ENCODE data around the gene REPIN1. TPM values are rescaled to one million over a fixed set of nuclear protein-coding genes. Genes with fewer than 3 reads are reported as not detected.

The REPIN1 gene
- total RNA-seq, 4 donors from 2014 or later, result 66.8 to 143 (median 97.7) TPM

DNA sequence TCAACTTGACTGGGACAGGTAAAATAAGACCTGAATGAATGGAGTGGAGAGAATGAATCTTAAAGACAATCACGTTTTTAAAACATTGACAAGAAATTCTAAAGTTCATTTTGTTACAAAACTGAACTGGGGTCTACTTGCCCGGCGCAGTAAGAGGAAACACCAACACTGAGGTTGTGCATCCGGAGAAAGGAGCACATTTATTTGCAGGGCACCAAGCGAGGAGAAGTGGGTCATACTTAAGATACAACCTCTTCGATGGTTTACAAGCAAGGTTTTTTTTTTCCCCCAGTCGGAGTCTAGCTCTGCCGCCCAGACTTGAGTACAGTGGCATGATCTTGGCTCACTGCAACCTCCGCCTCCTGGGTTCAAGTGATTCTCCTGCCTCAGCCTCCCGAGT, 3.4 kb upstream of the REPIN1 start:
- Histone ChIP-seq H3K36me3 (peaks cover 0 to 5% (median 3%) of the 10 kb centered on the region in 4 donors), H3K4me1 (peaks cover 14 to 38% (median 33%) of the 10 kb centered on the region in 4 donors), H3K27me3 (no peaks in the 10 kb centered on the region), H3K4me3 (no peak overlapping the region), H3K9me3 (no peaks in the 10 kb centered on the region), H3K27ac (replicated peaks in 1 of 4) (no peak overlapping the region)
- no peak for DNase-seq (ENCODE audit: extremely low spot score)
- intact Hi-C loops (cut with DNase I), result loop anchor here (5.0 kb wide), 1 partner anchor 42 kb away; a partner anchor contains a TSS
- TF ChIP-seq POLR2AphosphoS5 (IDR thresholded peaks at IDR 0.05) (no peak), EP300 (IDR thresholded peaks at IDR 0.05) (no peak), POLR2A (IDR thresholded peaks at IDR 0.05; ENCODE audit: low read depth) (no peak)
- TF ChIP-seq, protein P1, sequence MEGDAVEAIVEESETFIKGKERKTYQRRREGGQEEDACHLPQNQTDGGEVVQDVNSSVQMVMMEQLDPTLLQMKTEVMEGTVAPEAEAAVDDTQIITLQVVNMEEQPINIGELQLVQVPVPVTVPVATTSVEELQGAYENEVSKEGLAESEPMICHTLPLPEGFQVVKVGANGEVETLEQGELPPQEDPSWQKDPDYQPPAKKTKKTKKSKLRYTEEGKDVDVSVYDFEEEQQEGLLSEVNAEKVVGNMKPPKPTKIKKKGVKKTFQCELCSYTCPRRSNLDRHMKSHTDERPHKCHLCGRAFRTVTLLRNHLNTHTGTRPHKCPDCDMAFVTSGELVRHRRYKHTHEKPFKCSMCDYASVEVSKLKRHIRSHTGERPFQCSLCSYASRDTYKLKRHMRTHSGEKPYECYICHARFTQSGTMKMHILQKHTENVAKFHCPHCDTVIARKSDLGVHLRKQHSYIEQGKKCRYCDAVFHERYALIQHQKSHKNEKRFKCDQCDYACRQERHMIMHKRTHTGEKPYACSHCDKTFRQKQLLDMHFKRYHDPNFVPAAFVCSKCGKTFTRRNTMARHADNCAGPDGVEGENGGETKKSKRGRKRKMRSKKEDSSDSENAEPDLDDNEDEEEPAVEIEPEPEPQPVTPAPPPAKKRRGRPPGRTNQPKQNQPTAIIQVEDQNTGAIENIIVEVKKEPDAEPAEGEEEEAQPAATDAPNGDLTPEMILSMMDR (IDR thresholded peaks at IDR 0.05), result no peak
- WGBS, result 92% methylated on average over 10 of the region's 10 CpGs

DNA sequence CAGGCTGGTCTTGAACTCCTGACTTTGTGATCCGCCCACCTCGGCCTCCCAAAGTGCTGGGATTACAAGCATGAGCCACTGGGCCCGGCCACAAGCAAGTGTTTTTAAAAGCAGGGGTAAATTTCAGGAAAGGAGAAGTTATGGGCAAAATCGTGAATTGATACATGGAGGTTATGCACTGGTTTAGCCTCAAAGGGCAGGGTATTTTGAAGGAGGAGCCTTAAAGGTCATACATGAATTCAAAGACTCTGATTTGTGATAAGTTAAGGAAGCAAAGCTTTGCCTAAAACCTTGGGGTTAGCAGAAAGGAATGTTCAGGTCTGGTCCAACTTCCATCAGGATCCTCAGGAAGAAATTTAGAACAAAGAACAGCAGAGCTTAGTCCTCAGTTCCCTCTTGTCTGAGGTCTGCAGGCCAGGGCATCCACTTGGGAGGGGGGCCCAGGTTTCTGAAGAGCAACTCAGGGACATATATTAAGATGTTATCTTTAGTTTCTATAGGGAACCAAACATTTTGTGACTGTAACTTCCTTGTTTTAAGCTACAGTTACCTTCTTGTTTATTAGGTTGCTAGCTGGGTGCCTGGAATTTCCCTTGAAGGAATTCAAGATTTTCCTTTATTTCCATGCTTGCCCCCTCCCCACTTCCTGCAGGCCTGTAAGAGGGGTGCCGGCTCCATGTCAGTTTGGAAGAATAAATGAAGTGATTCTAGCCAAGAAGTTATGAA, 2.8 kb upstream of the REPIN1 start:
- H3K4me3 ChIP-seq, result no peak overlapping the region
- H3K9me3 ChIP-seq, result no peaks in the 10 kb centered on the region
- intact Hi-C loops (cut with DNase I), result loop anchor here (5.0 kb wide), 1 partner anchor 41 kb away; a partner anchor contains a TSS
- DNase-seq (ENCODE audit: extremely low spot score), result no peak
- 84% methylated on average over 5 of the region's 5 CpGs for WGBS
- H3K4me1 ChIP-seq, result peaks cover 20 to 43% (median 38%) of the 10 kb centered on the region in 4 donors
- H3K36me3 ChIP-seq, result peaks cover 0 to 9% (median 8%) of the 10 kb centered on the region in 4 donors
- H3K27ac ChIP-seq (replicated peaks in 1 of 4), result no peak overlapping the region
- TF ChIP-seq EP300 (IDR thresholded peaks at IDR 0.05) (no peak), POLR2A (IDR thresholded peaks at IDR 0.05; ENCODE audit: low read depth) (no peak), POLR2AphosphoS5 (IDR thresholded peaks at IDR 0.05) (no peak)
- TF ChIP-seq, protein P1 (IDR thresholded peaks at IDR 0.05), result no peak
- H3K27me3 ChIP-seq, result no peaks in the 10 kb centered on the region

DNA sequence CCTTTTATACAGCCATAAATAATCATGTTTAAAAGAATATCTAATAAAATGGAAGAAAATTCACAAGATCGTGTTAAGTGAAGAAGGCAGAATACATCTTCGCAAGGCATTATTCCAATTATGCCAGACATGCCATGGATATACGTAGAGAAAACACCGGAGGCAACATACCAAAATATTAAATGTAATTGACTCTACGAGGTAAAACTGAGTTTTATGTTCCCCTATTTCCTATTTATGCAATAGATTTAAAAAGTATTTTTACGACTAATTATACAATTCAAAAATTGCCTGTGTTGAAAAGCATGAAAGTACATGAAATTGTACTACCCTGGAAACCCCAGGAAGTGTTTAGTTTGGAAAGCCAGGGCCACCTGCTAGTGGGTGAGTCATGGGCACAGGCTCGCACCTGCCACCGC, 936 bp upstream of the REPIN1 start:
- DNase-seq (ENCODE audit: extremely low spot score), result no peak
- peak overlapping the region; percentile 70 to 96 (median 82) for H3K4me3 ChIP-seq
- H3K36me3 ChIP-seq, result peaks cover 16 to 28% (median 26%) of the 10 kb centered on the region in 4 donors
- H3K27ac ChIP-seq (replicated peaks in 1 of 4), result peak overlapping the region; percentile 91 to 98 (median 92)
- TF ChIP-seq POLR2AphosphoS5 (IDR thresholded peaks at IDR 0.05) (no peak), EP300 (IDR thresholded peaks at IDR 0.05) (no peak), POLR2A (IDR thresholded peaks at IDR 0.05; ENCODE audit: low read depth) (no peak)
- TF ChIP-seq, protein P1 (IDR thresholded peaks at IDR 0.05), result no peak
- no peaks in the 10 kb centered on the region for H3K9me3 ChIP-seq
- H3K27me3 ChIP-seq, result no peaks in the 10 kb centered on the region
- intact Hi-C loops (cut with DNase I), result loop anchor here (2.0 to 5.0 kb wide), 2 partner anchors 27 to 40 kb away; partner anchors contain the start of gene RARRES2
- peaks cover 26 to 42% (median 39%) of the 10 kb centered on the region in 4 donors for H3K4me1 ChIP-seq
- 48% methylated on average over 8 of the region's 8 CpGs for WGBS

DNA sequence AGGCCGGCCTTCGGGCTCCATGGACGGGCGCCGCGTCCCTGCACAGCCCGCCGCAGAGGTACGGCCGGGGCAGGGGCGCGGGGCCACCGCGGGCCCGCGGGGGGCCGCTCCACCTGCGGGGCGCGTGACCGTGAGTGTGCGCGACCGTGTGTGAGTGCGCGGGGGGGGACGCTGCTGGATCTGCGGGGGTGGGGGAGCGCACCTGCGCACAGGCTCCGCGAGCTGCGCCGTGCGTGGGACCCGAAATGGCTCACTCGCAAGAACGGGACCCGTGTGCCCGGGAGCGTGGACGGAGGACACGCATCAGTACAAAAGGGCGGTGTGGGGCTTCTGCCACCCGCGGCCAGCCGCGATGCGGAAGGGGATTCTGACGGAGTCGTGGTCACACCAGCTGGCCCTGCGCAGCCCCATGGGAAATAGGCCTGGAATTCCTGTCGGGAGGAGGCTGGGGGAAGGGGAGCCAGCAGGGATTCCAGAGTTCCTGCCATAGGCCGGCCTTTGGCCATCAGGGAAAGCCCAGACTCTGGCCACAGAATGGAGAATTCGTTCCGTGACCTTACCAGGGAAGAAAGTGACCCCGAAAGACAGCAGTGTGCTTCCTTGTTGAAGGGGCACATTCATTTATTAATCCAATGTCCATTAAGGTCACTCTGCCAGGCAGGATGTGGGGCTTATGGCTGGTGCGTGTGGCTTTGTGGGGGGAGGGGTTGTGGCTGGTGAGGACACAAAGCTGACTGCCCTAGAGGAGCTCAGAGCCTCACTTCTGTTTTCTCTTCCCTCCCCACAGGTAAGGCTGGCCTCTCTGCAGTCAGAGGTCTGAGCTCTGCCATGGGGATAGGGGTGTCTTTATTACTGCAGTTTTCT, 494 bp downstream of the REPIN1 start:
- peaks cover 19 to 42% (median 40%) of the 10 kb centered on the region in 4 donors for H3K36me3 ChIP-seq
- DNase-seq (ENCODE audit: extremely low spot score), result peak; percentile 93
- H3K9me3 ChIP-seq, result no peaks in the 10 kb centered on the region
- H3K4me3 ChIP-seq, result peak overlapping the region; percentile 70 to 96 (median 82)
- H3K27me3 ChIP-seq, result no peaks in the 10 kb centered on the region
- TF ChIP-seq POLR2AphosphoS5 (IDR thresholded peaks at IDR 0.05) (peak; percentile 4 to 19), POLR2A (IDR thresholded peaks at IDR 0.05; ENCODE audit: low read depth) (no peak), EP300 (IDR thresholded peaks at IDR 0.05) (no peak)
- TF ChIP-seq, protein P1 (IDR thresholded peaks at IDR 0.05), result no peak
- peaks cover 40 to 57% (median 53%) of the 10 kb centered on the region in 4 donors for H3K4me1 ChIP-seq
- WGBS, result 0% methylated on average over 15 of the region's 58 CpGs
- peak overlapping the region; percentile 91 to 98 (median 92) for H3K27ac ChIP-seq (replicated peaks in 1 of 4)
- intact Hi-C loops (cut with DNase I), result loop anchor here (2.0 to 5.0 kb wide), 2 partner anchors 28 to 38 kb away; partner anchors contain the start of gene RARRES2
